GM23338 (cell line): ENCODE measurements around the gene SUGP1. TPM values are rescaled to one million over a fixed set of nuclear protein-coding genes. Genes with fewer than 3 reads are reported as not detected.

Source experiments
- ATAC-seq: fragments of 200-7000 bp; cut with Tn5 transposase; 3 replicates; pipeline ENCODE4 v1.9.1; 2020
- DNase-seq: peaks from one replicate; pipeline ENCODE4 v3.0.0-alpha.2; 2015; ENCODE audit warnings: low spot score
- H2AFZ ChIP-seq: fragments of 200-600 bp; sonication (generic); 2 replicates; pipeline ENCODE4 v1.8.0; 2016; ENCODE audit warnings: antibody characterized with exemption, mild to moderate bottlenecking, moderate library complexity
- H3F3A ChIP-seq: fragments of 200-600 bp; sonication (generic); replicated peaks from 2 replicates; pipeline ENCODE4 v1.8.0; 2017; ENCODE audit warnings: antibody characterized with exemption, mixed run types, low read depth
- H3K27ac ChIP-seq: fragments of 200-600 bp; sonication (generic); 2 replicates; pipeline ENCODE4 v1.6.1; 2016; ENCODE audit warnings: low read depth
- H3K27me3 ChIP-seq: fragments of 200-600 bp; sonication (generic); 2 replicates; pipeline ENCODE4 v1.8.0; 2016; ENCODE audit warnings: mild to moderate bottlenecking, mixed run types, moderate library complexity; ENCODE audit not compliant: insufficient read depth
- H3K36me3 ChIP-seq: fragments of 200-600 bp; sonication (generic); 2 replicates; pipeline ENCODE4 v1.8.0; 2016; ENCODE audit warnings: mild to moderate bottlenecking; ENCODE audit not compliant: insufficient read depth
- H3K4me1 ChIP-seq: fragments of 200-600 bp; sonication (generic); 2 replicates; pipeline ENCODE4 v1.8.0; 2016; ENCODE audit warnings: mild to moderate bottlenecking, moderate library complexity; ENCODE audit not compliant: insufficient read depth
- H3K4me2 ChIP-seq: fragments of 200-600 bp; sonication (generic); 2 replicates; pipeline ENCODE4 v1.7.1; 2017; ENCODE audit warnings: mixed run types
- H3K4me3 ChIP-seq: fragments of 200-600 bp; sonication (generic); 2 replicates; pipeline ENCODE4 v1.6.1; 2016; ENCODE audit warnings: mixed run types
- H3K79me2 ChIP-seq: fragments of 200-600 bp; sonication (generic); replicated peaks from 2 replicates; pipeline ENCODE4 v1.8.0; 2017; ENCODE audit warnings: mild to moderate bottlenecking; ENCODE audit not compliant: insufficient read depth
- H3K9me2 ChIP-seq: fragments of 200-600 bp; sonication (generic); 2 replicates; pipeline ENCODE4 v1.8.0; 2017; ENCODE audit not compliant: insufficient read depth
- H4K20me1 ChIP-seq: fragments of 200-600 bp; sonication (generic); replicated peaks from 2 replicates; pipeline ENCODE4 v1.8.0; 2017; ENCODE audit warnings: mild to moderate bottlenecking; ENCODE audit not compliant: insufficient read depth
- H3K27ac Mint-ChIP-seq: 2 replicates; pipeline ENCODE4 v1.8.0; 2020; ENCODE audit warnings: inconsistent platforms, mild to moderate bottlenecking, moderate library complexity, mixed read lengths
- H3K27me3 Mint-ChIP-seq: 3 replicates; pipeline ENCODE4 v1.8.0; 2022; ENCODE audit warnings: low read depth, mild to moderate bottlenecking, moderate library complexity, mixed read lengths, inconsistent platforms; ENCODE audit not compliant: insufficient read depth, poor library complexity
- H3K36me3 Mint-ChIP-seq: 3 replicates; pipeline ENCODE4 v1.8.0; 2021; ENCODE audit warnings: low read depth, mild to moderate bottlenecking, inconsistent platforms, moderate library complexity, mixed read lengths
- H3K4me1 Mint-ChIP-seq: 3 replicates; pipeline ENCODE4 v1.8.0; 2020; ENCODE audit warnings: mild to moderate bottlenecking, inconsistent platforms, mixed read lengths
- H3K4me3 Mint-ChIP-seq: 3 replicates; pipeline ENCODE4 v1.8.0; 2021; ENCODE audit warnings: moderate library complexity, mild to moderate bottlenecking, inconsistent platforms, mixed read lengths
- H3K9me3 Mint-ChIP-seq: 3 replicates; pipeline ENCODE4 v1.8.0; 2020; ENCODE audit warnings: moderate library complexity, mild to moderate bottlenecking, inconsistent platforms, mixed read lengths
- CREB1 ChIP-seq: fragments of 250-450 bp; sonication (Bioruptor Pico); IDR thresholded peaks from 2 replicates; pipeline ENCODE4 v1.5.0; 2020; ENCODE audit warnings: low read depth, mild to moderate bottlenecking, moderate library complexity
- CTCF ChIP-seq, 2 experiments: fragments of 200-600 bp in 1 of 2; sonication (generic) in 1 of 2; conservative IDR thresholded peaks; 2 replicates each; pipeline versions ENCODE4 v1.5.1 to v1.6.1; 2016 to 2017; ENCODE audit warnings: antibody characterized with exemption in 2 of 2, low read depth in 2 of 2, mild to moderate bottlenecking in 2 of 2, moderate library complexity in 1 of 2
- EZH2 ChIP-seq: fragments of 200-600 bp; sonication (generic); IDR thresholded peaks from one replicate; pipeline ENCODE4 v1.8.0; 2017; ENCODE audit warnings: antibody characterized with exemption, mild to moderate bottlenecking, low read depth; ENCODE audit not compliant: unreplicated experiment
- JUNB ChIP-seq: IDR thresholded peaks from one replicate; pipeline ENCODE4 v1.6.1; 2016; ENCODE audit warnings: antibody characterized with exemption; ENCODE audit not compliant: unreplicated experiment
- NANOG ChIP-seq: IDR thresholded peaks from 2 replicates; pipeline ENCODE4 v1.6.1; 2016; ENCODE audit warnings: antibody characterized with exemption, borderline replicate concordance
- POLR2AphosphoS5 ChIP-seq: IDR thresholded peaks from 2 replicates; pipeline ENCODE4 v1.6.1; 2016; ENCODE audit warnings: antibody characterized with exemption, low read depth
- REST ChIP-seq: IDR thresholded peaks from one replicate; pipeline ENCODE4 v1.6.1; 2018; ENCODE audit warnings: antibody characterized with exemption; ENCODE audit not compliant: unreplicated experiment
- STAT1 ChIP-seq: IDR thresholded peaks from one replicate; pipeline ENCODE4 v1.6.1; 2016; ENCODE audit warnings: antibody characterized with exemption; ENCODE audit not compliant: unreplicated experiment
- polyA plus RNA-seq: library from polyadenylated mRNA; unstranded; fragments of >200 nt; fragmentation: Nextera tagmentation; extraction: Ambion mirVana; gene quantifications from 2 replicates; pipeline ENCODE4 v1.2.1, GENCODE V29; 2016
- total RNA-seq: library from RNA; depleted of rRNA; stranded (reverse); fragments of >200 nt; shearing (Covaris generic); gene quantifications from 2 replicates; pipeline ENCODE4 v1.2.3, GENCODE V29; 2014

Gene SUGP1
- total and polyA plus RNA-seq, 2 experiments from 2014 or later: 38.6 to 61.6 TPM

- no peak for TF ChIP-seq REST
- no peak for TF ChIP-seq EZH2
- no peak for TF ChIP-seq NANOG
- no peak for TF ChIP-seq CTCF (conservative IDR thresholded peaks at IDR 0.05; ENCODE audit: low read depth in 2 of 2)
- TF ChIP-seq STAT1: no peak
- TF ChIP-seq JUNB: no peak
Measured at GRCh38 chr19:19269952-19270694, 50.2 kb downstream of the SUGP1 start (continued).

DNA sequence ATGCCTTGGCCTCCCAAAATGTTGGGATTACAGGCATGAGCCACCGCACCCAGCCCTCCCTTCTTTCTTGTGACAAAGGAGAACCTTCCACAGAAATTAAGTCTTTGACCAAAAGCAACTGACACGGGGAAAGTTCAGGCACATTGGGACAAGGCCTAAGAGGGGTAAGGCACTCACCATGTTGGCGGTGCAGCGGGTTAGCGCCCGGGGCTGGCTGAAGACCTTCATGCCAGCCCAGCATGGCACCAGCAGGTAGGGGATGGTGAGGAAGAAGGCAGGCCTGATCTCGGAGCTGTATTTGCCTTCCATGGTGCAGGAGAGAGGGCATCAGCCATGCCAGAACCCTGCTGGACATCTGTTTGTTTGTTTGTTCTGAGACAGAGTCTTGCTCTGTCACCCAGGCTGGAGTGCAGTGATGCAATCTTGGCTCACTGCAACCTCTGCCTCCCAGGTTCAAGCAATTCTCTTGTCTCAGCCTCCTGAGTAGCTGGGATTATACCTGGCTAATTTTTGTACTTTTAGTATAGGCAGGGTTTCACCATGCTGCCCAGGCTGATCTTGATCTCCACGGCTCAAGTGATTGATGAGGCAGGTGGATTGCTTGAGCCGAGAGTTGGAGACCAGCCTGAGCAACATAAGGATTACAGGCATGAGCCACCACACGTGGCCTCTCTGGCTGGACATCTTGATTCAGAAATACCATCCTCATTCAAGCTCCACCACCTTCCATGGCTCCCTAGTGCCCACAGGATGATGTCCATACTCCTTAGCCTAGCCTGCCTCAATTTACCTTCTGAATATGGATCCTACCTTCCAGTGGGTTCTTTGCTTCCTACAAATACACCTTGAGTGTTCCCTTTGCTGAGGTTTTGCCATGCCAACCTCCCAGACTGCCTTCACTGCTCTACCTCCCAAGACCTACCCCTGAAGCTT, 51.6 kb downstream of the SUGP1 start:
- Histone ChIP-seq H3F3A (peaks cover 5% of the 10 kb centered on the region; the same call in 1 of the 2 replicates), H3K4me2 (no peak overlapping the region), H3K27me3 (peaks cover 5% of the 10 kb centered on the region; the same call in 1 of the 2 replicates), H3K36me3 (no peaks in the 10 kb centered on the region), H3K4me3 (no peak overlapping the region), H3K9me2 (no peaks in the 10 kb centered on the region), H3K79me2 (no peaks in the 10 kb centered on the region), H3K4me1 (peaks cover 8% of the 10 kb centered on the region; the same call in 1 of the 2 replicates), H3K27ac (no peak overlapping the region), H4K20me1 (no peaks in the 10 kb centered on the region), H2AFZ (no peak overlapping the region)
- H3K4me1 Mint-ChIP-seq: peaks cover 9% of the 10 kb centered on the region
- no peak for TF ChIP-seq EZH2
- TF ChIP-seq CREB1 (CRISPR knock-in tag): no peak
- TF ChIP-seq POLR2AphosphoS5: no peak
- TF ChIP-seq CTCF (conservative IDR thresholded peaks at IDR 0.05; ENCODE audit: low read depth in 2 of 2): no peak
- ATAC-seq: no peak
- H3K9me3 Mint-ChIP-seq: no peaks in the 10 kb centered on the region
- no peak overlapping the region for H3K4me3 Mint-ChIP-seq
- no peak for DNase-seq
- no peak overlapping the region for H3K27ac Mint-ChIP-seq
- peaks cover 23% of the 10 kb centered on the region for H3K27me3 Mint-ChIP-seq
- no peaks in the 10 kb centered on the region; the same call in 2 of the 3 replicates for H3K36me3 Mint-ChIP-seq
